ENCODE measurements around the gene MGAT4A.
A peak's percentile ranks its signal among the peaks of the same experiment; 100 is the strongest.
"Not testable (repeated sequence)": the region's sequence is repeated elsewhere in the genome, so short reads cannot be mapped to it uniquely, and the experiment has no call there.

The MGAT4A gene

DNA sequence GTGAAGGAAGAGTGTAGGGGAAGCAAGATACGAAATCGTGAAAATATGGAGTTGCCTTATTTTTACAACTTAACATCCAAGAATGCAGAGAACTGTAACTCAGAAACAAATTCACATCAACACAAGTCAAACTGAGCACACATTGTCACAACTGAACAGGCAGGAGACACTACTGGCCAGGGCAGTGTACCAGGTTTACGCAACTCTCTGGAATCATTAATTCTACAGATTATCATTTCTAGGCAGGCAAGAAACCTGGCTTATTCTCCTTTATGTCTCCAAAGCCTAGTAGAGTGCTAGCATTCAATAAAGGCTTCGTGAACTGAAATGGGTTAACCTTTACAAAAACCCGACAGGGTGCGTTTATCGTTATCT is 123.2 kb downstream of the MGAT4A start:
- DNase-seq (ENCODE audit: low spot score): no peak

DNA sequence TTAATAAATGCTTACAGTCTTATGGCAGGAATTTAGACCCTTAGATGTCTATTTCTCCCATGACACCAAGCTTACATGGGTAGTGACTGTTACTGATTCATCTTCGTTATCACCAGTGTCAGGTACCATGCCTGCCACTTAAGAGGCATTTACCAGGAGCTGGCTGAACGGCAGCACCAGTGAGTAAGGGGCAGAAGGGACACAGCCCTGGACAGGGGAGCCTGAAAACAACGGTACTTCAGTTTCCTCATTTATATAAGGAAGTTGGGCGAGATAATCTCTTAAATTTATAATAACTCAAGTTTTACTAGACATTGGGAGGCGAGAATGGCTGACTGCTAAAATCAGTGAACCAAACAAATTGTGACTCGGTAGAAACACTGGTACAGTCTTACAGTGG is 123.8 kb downstream of the MGAT4A start:
- DNase-seq (ENCODE audit: low spot score): no peak

DNA sequence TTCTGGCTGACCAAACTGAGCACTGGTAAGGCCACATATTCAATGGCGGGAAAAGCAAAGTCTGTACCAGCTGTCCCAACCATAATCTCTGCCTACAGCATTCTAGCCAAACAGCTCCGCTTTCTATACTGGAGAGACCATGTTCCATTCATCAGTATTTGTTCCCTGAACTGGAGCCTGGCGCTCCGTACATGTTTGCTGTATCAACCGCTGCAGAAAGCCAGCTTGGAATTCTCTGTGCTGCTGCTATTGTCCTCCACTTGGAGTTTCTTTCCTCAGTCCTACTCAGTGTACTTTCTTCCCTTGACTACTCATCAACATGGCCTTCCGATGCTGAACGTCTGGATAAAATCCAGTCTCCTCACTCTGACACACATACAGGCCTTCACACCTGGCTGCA is 124.5 kb downstream of the MGAT4A start:
- no peak for DNase-seq (ENCODE audit: low spot score)

DNA sequence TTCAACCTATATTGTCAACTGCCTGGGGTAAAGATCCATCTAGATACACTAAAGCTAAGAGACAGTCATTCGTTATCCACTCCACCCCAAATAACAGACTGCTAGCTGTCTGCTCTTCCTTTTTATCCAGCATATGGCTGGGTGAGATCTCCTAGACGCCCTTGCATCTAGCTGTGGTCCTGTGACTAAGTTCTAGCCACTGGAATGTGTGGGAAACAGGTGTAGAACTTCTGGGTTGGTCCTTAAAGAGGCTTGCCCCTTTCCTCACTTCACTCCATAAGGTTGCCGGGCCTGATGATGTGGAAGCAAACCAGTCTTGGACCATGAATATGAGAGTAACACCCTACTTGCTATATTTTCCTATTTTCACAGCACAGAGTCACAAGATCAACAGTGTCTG is 125.9 kb downstream of the MGAT4A start:
- no peak for DNase-seq (ENCODE audit: low spot score)

DNA sequence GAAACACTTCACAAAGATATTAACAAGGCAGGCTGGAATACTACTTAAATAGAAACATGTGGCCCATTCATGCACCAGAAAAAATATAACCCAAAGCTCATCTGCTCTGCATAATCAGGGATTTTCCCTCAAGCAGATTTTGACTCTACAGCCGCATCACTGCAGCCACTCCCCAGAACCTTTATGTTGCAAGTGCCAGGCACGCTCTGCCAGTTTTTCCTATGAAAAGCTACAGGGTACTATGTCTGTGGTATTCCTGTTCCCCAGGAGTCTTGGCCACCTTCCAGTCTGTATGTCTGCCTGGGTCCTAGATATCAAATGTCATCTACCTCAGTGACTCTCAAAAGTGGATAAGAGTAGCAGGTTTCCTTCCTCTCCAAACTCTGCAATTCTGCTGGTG is 126.4 kb downstream of the MGAT4A start:
- no peak for DNase-seq (ENCODE audit: low spot score)

DNA sequence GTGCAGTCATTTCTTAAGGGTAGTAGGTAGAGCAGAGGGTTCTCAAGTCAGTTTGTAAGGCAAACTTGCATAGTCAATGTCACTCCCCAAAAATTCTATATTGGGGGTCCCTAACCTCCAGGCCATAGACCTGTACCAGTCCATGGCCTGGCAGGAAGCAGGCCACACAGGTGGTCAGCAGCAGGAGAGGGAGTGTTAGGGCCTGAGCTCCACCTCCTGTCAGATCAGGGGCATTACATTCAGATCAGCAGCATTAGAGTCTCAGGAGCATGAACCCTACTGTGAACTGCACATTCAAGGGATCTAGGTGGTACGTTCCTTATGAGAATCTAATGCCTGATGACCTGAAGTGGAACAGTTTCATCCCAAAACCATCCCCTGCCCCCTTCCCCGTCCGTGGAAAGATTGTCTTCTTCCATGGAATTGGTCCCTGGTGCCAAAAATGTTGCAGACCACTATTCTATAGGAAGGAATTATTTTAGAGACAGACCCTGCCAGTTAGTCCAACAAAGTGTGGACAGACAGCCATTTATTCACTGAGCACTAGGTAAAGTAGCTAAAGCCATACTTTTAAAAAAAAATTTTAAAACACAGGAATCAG is 129.3 kb downstream of the MGAT4A start:
- peak; percentile 70 for DNase-seq (ENCODE audit: low spot score)

DNA sequence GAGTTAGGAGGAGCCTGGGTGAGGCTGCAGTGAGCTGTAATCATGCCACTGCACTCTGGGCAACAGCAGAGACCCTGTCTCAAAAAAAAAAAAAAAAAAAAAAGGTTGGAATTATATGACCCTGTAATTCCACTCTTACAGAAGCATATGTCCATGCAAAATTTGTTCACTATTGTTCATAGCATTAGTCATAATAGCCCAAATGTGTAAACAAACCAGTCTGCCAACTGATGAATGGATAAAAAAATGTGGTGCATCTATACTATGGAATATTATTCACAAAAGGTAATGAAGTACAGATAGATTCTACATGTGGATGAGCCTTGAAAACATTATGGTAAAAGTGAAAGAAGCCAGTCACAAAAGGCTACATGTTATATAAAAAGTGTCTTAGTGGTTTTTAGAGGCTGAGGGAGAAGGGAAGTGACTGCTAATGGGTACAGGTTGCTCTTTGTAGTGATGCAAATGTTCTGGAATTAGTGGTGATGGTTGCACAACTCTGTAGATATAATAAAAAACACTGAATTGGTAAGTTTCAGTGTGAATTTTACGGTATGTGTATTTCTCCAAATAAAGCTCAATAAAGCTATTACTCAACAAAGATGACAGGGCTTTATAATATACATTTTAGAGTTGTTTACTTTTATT is 132.0 kb downstream of the MGAT4A start:
- no peak for DNase-seq (ENCODE audit: low spot score)

DNA sequence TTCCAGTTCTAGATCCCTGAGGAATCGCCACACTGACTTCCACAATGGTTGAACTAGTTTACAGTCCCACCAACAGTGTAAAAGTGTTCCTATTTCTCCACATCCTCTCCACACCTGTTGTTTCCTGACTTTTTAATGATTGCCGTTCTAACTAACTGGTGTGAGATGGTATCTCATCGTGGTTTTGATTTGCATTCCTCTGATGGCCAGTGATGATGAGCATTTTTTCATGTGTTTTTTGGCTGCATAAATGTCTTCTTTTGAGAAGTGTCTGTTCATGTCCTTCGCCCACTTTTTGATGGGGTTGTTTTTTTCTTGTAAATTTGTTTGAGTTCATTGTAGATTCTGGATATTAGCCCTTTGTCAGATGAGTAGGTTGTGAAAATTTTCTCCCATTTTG is 136.3 kb downstream of the MGAT4A start:
- DNase-seq (ENCODE audit: low spot score): not testable (repeated sequence)

DNA sequence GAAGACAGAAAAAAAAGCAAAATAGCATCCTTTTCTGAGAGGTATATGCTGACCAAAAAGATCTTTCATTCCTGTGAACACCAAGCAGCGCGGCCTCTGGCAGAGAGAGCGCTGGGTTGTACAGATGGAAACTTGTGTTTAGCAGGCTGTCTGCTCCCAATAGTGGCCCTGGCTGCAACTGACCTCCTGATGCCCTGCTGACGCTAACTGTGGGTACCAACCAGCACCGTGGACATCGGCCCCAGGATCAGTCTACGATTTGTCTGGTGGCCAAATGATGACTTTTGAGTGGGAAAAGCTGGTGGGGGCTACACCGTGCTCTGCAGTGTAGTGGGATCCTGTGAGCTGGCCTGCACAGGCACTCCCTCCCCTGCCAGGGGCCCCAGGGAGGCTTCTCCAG is 138.4 kb downstream of the MGAT4A start:
- no peak for DNase-seq (ENCODE audit: low spot score)

DNA sequence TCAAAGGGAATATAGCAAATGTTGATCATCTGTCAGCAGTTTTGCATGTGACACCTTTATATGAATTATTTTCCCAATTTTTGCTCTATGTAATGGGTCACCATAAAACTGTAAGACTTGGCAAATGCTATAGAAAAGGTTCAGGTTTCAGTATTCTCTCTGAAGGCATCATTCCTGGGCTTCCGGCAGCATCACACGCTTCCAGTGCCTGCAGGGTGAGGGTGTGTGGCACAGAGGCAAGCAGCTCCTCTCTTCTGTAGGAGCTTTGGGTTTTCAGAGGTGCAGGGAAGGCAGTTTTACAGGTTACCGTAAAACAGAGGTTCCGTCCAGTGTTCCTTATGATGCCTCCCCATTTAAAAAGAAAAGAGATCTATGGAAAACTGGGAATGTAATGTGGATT is 141.4 kb downstream of the MGAT4A start:
- DNase-seq (ENCODE audit: low spot score): no peak

DNA sequence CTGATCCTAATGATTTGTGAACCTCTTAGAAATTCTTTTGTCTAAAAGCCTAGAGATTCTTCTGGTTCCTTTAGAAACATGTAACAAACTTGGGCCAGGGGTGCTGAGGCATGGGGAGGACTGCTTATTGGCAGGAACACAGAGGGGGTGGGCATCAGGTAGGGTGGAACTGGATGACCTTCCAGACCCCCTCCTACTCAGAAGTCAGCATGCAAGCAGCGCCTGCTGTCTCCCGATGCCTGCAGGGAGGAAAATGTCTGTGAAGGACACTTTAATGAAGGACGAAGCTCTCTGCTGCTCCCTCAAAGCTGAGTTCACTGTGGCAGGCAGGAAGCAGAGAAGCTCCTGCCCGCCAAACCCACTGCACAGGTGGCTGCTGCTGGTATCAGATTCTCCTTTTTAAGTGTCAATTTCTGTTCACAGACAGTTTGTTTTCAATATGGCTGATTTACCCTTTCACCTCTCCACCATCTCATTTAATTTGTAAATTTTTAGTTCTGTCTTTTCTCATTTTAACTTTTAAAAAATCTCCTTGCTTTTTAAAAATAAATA is 142.0 kb downstream of the MGAT4A start:
- no peak for DNase-seq (ENCODE audit: low spot score)

DNA sequence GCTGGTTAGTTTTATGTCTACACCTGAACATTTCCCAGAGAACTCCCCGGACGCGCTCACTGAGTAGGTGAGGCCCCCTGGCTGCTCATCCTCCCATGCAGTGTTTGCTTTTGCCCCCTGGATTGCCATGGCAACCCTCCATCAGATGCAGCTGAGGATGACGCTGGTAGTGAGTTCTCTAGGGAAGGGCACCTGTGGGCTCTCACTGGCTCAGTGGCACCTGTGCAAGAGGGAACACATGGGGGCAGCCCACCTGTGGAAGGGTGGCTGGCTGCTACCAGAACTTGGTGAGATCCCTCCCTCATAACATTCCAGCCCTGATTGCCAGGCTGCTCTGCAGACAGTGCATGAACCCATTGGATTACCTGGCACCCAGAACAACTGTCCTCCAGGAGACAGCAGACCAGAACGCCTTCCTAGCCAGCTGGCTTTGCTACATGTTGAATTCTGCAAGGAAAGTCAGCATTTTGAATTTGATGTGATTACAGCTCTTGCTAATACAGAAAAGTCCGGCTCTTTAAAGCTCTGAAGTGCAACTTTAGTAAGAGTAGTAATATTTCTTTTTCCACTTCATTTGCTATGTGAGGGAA is 144.3 kb downstream of the MGAT4A start:
- no peak for DNase-seq (ENCODE audit: low spot score)

DNA sequence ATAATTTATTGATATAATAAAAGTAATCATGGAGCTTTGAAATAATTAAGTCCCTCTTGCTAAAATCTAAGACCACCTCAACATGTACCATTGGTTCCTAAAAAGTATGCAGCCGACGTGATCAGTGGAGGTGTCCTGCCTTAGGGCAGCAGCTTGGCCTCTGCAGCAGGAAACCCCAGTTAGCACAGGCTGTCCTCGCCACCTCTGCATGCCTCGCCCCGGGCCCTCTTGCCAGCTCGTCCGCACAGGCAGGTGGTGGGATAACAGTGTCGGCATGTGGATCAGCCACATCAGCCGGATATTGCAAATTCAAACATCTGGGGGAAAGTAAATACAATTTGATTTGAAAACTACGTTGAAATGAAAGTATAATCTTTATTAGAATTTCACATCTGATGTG is 145.5 kb downstream of the MGAT4A start:
- no peak for DNase-seq (ENCODE audit: low spot score)

DNA sequence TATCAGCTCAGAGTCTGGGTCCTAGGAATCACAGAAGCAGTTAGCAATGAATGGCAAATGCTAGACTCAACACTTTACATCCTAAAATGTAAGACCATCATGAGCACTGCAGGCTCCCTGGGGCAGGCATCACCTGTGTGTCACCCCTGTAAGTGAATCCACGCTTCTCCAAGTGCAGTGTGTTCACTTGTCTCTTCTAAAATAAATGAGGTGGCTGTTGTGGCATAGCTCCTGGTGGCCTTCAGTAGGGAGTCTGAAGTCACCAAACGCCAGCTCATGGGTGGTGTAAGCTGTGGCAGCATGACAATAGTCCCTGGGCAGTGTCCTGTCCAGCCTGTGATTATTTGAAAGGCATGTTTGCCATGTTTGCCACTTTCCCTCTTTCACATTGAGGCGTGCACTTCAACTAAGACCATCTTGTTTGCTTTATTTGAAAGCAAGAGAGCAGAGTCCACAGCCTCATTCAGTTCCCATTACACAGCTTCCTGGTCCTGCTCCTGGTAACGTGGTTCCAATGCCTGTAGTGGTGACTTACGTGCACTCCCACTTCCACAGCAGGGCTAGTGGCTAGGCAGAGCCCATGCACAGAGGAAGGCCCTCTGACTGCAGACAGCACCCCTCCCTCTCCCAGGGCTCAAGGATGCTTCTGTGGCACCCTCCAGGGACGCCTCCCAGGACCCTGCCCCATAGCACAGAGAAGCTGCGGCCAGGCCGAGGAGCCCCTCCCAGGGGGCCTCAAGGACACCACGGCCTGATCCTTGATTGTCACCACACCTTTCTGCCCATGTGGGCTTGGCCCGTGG is 146.9 kb downstream of the MGAT4A start:
- no peak for DNase-seq (ENCODE audit: low spot score)

DNA sequence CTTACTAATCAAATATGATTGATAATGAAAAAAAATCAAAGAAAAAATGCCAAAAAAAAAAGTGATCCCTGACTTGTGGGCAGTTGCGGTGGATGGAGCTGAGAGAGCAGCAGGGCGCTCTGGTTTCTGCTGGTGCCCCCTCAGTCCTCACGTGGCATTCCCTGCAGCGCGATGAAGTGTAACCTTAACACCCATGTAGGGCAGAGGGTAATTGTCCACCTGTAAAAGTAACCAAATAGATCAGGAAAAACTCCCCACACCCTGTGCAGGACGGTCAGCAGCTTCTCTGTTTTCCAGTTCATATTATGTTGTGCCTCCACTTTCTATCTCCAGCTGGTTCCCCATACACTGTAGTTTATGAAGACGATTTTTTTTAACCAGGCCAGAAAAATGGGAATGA is 147.7 kb downstream of the MGAT4A start:
- no peak for DNase-seq (ENCODE audit: low spot score)

DNA sequence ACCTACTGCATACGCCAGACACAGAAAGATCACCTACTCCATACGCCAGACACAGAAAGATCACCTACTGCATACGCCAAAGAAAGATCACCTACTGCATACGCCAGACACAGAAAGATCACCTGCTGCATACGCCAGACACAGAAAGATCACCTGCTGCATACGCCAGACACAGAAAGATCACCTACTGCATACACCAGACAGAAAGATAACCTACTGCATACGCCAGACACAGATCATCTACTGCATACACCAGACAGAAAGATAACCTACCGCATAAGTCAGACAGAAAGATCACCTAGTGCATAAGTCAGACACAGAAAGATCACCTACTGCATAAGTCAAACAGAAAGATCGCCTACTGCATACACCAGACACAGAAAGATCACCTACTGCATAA is 148.4 kb downstream of the MGAT4A start:
- DNase-seq (ENCODE audit: low spot score): no peak

DNA sequence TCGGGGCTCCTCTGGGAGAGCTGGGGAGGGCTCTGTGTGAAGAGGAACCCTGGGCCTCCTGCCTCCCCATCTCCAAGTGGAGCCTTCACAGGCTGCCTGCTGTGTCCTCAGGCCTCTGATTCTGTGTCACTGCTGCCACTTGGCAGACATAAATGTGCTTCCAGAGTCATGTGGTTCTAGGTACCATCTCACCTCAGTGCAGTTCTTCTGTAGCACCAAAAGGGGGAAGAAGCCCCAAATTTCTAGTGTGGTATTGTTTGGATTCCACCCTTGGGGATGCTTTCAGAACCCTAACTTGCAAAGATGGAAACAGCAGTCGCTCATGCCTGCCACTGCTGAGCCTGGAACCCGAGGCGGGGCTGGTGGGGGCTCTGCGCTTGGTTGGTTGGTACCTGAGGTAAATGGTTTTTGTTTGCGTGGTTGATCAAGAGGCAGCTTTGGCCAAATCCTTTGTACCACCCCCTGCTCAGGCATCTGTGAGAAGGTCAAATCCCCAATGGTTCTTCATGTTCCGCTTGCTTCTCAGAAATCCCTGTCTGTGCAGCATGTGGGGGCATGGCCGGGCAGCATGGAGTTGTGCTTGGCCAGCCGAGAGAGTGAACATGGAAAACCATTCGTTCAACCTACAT is 150.2 kb downstream of the MGAT4A start:
- peak; percentile 56 for DNase-seq (ENCODE audit: low spot score)

DNA sequence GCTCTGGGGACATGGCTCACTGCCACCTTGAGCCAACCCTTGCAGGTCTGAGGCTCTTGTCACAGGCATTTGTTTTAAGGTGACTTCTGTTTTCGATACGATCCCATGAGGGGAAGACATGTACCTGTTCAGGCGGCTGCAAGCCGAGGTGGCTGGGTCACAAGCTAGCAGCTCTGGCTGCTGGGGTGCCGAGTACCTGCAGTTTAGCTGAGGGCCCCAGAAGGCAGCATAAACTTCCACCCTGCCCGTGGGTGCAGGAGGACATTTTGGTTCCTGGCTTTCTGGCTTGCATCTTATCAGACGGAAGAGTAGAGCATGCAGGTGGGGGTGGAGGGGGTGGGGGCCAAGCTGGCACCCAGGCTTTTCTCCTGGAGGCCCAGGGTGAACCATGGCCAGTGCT is 151.0 kb downstream of the MGAT4A start:
- DNase-seq (ENCODE audit: low spot score): no peak

DNA sequence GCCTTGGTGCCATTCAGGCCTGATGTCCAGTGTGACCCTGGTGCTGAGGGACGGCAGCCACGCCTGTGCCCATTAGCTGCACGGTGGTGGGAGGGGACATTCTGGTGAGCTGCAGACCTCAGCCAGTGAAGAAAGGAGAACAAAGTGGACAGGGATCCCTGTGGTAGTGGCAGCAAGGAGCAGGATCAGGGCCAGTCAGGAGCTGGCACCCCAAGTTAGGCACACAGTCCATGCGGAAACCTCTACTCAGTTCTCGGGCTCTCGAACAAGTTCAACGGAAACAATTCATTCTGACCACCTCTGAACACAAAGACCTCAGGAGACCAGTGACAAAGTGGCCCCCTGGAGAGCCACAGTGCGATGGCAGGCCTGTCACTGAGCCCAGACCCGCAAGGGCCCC is 152.7 kb downstream of the MGAT4A start:
- no peak for DNase-seq (ENCODE audit: low spot score)

DNA sequence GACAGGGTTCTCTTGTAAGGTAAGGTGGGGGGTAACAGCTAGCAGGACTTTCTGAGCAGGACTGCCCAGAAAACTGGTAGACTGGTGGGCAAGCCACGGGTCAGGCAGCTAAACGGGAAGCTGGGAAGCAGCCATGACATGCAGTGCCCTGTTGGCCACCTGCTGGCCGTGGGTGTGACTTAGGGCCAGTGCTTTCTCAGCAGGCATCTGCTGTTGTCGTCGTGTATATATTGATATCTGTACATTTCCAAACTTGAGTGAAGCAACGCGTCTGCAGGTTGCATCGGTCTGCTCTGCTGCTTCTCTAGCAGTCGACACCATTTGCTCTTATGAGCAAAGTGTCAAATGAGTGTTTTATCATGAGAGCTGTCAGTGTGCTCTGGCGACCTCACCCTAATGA is 153.6 kb downstream of the MGAT4A start:
- DNase-seq (ENCODE audit: low spot score): no peak

DNA sequence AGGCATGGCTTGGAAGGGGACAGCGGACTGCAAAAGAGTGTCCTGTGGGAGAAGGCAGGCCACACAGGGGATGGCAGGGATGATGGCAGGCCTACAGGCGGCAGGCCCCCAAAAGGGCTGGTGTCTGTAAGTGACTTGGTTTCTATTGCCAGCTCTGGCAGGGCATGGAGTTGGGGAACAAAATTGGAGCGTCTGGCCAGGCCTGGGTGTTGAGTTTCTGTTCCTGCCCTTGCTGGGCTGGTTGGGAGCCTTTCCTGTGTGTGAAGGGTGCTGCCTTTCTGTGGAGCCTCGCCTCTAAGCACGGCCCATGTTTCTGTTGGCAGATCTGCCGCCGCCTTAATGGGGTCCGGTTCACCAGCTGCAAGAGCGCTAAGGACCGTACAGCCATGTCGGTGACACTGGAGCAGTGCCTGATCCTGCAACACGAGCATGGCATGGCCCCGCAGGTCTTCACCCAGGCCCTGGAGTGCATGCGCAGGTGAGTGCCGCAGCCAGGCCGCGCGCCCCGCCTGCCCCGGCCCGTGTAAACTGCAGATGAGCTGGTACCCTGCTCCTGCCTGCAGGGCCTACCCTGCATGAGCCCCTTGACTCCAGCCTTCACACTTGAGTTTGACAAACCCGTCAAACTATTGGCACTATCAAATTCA is 154.1 kb downstream of the MGAT4A start:
- no peak for DNase-seq (ENCODE audit: low spot score)

DNA sequence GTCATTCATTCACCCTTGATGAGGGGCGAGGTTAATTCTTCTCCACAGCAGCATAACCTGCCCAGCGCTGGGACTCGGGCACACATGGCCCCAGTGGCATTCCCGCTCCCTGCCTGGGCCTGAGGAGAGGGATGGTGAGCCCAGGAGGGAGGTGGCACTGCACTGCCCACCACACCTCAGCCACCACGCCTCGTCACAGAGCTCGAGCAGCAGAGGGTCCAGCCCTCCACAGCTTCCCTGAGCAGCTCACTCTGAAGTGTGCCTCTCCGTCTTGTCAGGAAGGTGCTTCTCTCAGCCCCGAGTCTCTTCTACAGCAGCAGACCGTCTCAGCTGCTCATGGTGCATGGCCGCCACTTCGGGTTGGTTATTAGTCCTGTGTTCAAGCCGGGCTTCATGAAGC is 157.5 kb downstream of the MGAT4A start:
- no peak for DNase-seq (ENCODE audit: low spot score)
